Retinal pigment epithelial cell (primary cell): Measurements from ENCODE around the gene ZNF425.
A peak's percentile ranks its signal among the peaks of the same experiment; 100 is the strongest.

Experiments used
- DNase-seq: peaks from one replicate; pipeline ENCODE4 v3.0.0-alpha.2; 2010; ENCODE audit warnings: low read depth
- H3K4me3 ChIP-seq: 2 replicates; pipeline ENCODE4 v1.5.1; 2011; ENCODE audit warnings: mild to moderate bottlenecking, low read length, control low read depth, moderate library complexity
- TF ChIP-seq, protein P1 (sequence below): conservative IDR thresholded peaks from 2 replicates; pipeline ENCODE4 v1.5.1; 2011; ENCODE audit warnings: low read depth, low read length, control low read depth, inconsistent platforms

The ZNF425 gene

DNA sequence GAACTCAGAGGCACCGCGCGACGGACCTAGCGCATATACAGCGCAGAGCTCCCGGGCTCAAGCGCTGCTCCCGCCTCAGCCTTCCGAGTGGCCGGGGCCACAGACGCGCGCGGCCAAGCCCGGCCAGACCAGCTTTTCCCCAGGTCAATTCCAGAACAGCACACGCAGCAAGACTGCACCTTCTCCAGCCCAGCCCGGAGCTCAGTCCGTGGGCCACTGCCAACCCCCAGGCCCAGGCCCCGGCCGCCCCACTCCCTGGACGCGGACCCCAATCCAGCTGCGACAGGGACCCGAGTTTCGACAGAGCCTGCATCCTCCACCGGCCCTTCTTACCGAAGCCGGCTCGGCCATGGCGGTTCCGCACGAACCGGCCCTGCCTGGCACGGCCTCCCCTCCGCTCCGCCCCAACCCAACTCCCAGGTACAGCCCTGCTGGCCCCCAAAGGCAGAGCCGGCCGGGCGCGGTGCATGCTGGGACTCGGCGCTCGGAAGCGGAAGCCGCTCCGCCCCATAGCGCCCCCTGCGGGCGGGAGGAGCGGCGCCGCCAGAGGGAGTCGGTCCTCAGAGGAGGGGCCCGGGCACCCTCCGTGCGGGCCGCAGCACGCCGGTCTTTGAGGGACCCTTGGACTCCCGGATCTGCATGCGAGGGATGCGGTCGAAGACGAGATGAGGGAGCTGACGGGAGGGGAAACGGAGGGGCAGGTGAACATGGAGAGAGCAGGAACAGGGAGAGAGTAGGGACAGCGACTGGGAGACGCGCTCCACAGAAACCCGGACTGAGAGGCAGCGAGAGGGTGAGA, at the start of gene ZNF425:
Gene ZNF425 (minus strand): TSS at position 462 of the 799 bp plus-strand sequence. CDS start 111 bp downstream, at position 351.
- H3K4me3 ChIP-seq: peak within 1 kb of the TSS; percentile 91
- TF ChIP-seq, protein P1, sequence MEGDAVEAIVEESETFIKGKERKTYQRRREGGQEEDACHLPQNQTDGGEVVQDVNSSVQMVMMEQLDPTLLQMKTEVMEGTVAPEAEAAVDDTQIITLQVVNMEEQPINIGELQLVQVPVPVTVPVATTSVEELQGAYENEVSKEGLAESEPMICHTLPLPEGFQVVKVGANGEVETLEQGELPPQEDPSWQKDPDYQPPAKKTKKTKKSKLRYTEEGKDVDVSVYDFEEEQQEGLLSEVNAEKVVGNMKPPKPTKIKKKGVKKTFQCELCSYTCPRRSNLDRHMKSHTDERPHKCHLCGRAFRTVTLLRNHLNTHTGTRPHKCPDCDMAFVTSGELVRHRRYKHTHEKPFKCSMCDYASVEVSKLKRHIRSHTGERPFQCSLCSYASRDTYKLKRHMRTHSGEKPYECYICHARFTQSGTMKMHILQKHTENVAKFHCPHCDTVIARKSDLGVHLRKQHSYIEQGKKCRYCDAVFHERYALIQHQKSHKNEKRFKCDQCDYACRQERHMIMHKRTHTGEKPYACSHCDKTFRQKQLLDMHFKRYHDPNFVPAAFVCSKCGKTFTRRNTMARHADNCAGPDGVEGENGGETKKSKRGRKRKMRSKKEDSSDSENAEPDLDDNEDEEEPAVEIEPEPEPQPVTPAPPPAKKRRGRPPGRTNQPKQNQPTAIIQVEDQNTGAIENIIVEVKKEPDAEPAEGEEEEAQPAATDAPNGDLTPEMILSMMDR: peak; percentile 84
- peak; percentile 67 for DNase-seq

GRCh38 chr7:149175150-149175549, 49.0 kb upstream of the ZNF425 start:
- no peak for DNase-seq
- TF ChIP-seq, protein P1: no peak
- H3K4me3 ChIP-seq: no peak overlapping the region

- no peak overlapping the region for H3K4me3 ChIP-seq
Observed at GRCh38 chr7:149172534-149172920, 46.4 kb upstream of the ZNF425 start.

DNA sequence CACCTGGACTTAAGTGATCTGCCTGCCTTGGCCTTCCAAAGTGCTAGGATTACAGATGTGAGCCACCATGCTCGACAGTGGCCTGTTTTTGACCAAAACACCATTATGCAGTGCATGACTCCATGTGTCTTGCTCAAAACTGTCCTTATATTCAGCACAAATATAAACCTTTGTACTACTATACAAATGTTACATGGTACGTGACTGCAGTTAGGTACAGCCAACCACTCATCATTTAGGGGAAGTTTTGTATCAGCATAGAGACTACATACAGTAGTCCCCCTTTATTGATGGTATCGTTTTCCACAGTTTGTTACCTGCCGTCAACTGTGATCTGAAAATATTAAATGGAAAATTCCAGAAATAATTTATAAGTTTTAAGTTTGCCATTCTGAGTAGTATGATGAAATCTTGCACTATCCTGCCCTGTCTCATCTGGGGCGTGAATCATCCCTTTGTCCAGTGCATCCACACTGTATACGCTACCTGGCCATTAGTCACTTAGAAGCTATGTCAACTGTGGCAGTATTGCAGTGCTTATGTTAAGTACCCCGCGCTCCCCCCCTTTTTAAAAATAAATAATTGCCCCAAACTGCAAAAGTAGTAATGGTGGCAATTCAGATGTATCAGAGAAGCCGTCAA, 45.9 kb upstream of the ZNF425 start:
- TF ChIP-seq, protein P1: no peak
- no peak overlapping the region for H3K4me3 ChIP-seq
- no peak for DNase-seq

More at GRCh38 chr7:149172534-149172920, 46.4 kb upstream of the ZNF425 start:
- TF ChIP-seq, protein P1: no peak
- no peak for DNase-seq

- no peak overlapping the region for H3K4me3 ChIP-seq
- DNase-seq: no peak
- TF ChIP-seq, protein P1: no peak
Observed at GRCh38 chr7:149166630-149167352, 40.7 kb upstream of the ZNF425 start.

DNA sequence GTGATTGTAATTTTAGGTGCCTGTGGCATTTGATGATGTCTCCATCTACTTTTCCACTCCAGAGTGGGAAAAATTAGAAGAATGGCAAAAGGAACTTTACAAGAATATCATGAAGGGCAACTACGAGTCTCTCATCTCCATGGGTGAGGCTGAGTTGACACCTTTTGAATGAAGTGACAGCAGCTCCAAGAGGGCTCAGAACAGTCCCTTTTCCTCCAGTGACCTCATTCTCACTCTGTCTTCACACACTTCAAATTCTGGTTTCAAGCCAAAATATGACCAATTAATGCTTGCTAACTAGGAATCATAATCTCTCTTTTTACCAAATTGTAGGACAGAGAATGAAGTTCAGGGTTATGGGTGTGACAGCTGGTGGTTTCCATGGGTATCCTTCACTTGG, 40.0 kb upstream of the ZNF425 start:
- H3K4me3 ChIP-seq: no peak overlapping the region
- TF ChIP-seq, protein P1: no peak
- DNase-seq: no peak
